Stromal cell of bone marrow (primary cell): ENCODE results near the gene CDC37.
A peak's percentile ranks its signal among the peaks of the same experiment; 100 is the strongest.

Experiments
- DNase-seq: peaks from one replicate; pipeline ENCODE4 v3.0.0-alpha.2; 2012; ENCODE audit warnings: low read depth

CDC37 gene

DNA sequence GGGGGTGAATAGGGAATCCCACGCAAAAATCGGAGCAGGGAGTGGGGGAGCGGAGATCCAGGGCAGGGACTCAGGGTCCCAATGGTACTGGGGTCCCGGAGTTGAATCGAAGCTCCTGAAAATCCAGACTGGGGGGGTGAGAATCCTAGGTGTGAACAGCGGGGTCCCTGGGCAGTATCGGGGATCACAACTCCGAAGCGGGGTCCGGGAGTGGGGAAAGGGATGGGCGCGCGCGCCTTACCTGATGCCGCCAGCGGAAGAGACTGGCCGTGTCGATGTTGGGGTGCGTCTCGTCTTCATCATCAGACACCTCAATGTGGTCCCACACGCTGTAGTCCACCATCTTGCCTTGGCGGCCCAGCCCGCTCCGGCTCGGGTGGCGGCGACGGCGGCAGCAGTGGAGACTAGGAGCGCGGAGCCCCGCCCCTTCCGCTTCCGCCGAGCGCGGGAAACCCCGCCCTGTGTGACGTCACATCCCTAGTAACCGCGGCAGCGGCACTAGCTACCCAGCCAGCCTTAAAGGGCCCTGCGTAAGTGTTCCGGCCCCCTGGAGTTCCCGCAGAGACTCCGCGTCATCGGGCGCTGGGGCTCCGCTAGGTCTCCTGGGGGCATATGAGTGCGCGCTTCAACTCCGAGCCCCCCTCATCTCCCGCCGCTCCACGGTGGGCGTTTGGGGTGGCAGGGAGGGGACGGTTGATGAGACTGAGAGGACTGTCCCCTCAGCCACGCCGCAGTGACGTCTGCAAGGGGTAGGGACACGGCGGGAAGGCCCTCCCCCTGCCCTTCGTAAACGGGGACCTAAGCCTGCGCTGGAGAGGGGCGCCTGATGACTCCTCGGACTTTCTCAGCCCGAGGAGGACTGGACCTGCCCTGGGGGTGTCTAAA is at the start of gene CDC37:
CDC37 (minus strand) TSS at position 406 of the 885 bp plus-strand sequence; CDS start at position 343, 63 bp downstream.
- DNase-seq, result peak; percentile 90

DNA sequence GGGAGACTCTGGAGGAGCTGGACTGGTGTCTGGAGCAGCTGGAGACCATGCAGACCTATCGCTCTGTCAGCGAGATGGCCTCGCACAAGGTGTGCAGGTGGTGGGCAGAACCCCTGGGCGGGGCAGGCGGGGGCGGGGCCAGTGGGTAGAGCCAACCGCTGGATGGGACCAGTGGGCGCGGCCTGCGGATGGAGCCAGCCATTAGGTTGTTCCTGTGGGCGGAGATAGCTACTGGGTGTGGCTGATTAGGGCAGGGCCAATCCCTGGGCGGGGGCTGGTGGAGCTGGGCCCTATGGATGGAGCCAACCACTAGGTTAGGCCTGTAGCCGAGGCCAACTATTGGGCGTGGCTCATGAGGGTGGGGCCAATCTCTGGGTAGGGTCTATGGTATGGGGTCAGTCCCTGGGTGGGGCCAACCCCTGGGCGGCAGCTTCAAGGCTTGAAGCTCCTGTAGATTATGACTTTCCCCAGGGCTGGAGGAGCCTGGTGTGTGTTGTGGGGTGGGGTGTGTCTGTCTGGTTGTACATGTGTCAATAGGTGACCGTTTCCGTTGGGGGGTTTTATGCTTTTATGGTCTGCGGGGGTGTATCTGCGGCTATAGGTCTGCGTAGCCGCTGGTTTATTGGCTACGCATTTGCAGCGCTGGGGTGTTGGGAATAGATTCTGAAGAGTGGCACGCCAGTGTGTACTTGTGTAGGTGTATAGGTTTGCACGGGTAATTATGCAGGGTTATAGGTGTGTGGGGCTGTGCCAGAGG is 47.7 kb upstream of the CDC37 start:
- DNase-seq, result no peak

DNA sequence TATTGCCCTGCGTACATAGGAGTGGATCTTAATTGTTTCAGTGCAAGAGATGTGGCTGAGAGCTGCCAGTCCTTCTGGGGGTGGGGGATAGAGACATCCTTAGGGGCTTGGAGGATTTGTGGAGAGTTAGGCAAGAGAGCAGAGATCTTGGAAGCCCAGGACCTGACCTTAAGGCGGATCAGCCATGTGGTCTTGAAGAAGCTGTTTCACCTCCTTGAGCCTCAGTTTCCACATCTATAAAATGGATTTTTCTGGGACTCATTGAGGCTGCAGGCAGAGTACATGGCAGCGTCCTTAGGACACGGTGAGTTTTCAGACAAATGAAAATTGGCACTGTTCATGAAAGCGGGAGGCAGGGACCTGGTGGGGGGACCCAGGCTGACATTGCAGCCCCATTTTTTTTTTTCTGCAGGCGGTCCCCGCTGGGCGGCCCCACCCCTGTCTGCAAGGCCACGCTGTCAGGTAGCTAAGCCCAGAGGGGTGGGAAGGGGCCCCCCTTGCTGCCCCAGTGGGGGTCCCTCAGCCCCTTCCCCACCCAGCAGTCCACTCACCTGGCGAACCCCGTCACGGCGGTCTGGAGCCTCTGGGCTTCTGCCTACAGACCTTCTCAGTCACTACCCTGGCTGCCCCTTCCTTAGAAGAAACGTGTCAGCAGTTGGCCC is 47.0 kb upstream of the CDC37 start:
- no peak for DNase-seq

DNA sequence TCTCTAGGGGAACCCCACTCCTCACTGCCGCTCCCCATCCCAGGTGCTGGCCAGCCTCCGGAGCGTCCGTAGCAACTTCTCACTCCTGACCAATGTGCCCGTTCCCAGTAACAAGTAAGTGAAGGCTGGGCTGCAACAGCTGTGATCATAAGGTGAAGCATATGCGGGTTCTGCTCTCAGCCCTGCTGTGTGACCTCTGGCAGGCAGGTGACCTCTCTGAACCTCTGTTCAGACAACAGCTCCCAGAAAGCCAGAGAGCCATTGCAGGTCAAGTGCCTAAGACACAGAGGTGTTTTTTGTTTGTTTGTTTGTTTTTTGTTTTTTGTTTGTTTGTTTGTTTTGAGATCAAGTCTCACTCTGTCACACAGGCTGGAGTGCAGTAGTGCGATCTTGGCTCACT is 45.7 kb upstream of the CDC37 start:
- no peak for DNase-seq

DNA sequence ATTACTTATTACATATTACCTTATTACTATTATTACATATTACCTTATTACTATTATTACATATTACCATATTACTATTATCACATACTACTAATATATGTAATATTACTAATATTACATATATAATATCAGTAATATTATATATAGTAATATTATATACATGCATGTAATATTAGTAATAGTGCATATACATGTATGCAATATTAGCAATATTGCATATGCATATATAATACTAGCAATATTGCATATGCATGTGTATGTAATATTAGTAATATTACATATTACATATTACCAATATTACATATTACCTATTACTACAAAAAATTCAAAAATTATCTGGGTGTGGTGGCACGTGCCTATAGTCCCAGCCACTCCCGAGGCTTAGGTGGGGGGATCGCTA is 39.4 kb upstream of the CDC37 start:
- DNase-seq, result no peak

DNA sequence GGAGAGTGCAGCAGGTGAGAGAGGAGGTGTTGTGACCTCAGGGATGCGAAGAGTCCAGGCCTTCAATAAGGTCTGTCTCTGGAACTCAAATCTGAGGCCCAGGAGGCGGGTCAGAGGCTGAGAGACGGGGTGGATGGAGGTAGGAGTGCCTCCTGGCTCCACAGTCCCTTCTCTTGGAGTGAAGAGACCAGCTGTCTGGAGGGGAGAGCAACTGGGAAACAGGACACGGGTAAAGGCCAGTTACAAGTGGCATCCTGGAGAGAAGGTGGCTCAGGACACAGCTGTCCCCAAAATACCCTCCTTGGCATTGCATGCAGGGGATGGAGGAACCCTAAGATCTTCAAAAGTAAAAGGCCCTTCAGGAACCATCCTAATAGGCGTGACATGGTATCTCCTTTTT is 36.2 kb upstream of the CDC37 start:
- DNase-seq, result no peak

DNA sequence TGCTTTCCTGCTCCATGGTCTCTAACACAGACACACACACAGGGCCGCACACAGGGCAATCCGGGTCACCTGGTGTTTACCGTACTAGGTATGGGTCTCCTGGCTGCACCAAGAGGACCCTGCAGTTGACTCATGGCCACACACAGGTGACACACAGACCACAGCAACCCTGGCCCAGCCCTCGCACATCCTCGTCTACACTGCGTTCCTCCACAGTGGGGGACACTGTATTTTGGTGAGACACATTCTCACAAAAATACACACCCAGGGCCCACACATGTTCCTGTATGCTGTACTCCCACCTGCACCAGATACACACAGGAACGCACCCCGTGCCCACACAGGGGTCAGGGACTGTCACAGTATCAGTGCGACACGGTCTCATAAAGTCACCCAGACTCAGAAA is 29.8 kb upstream of the CDC37 start:
- no peak for DNase-seq

DNA sequence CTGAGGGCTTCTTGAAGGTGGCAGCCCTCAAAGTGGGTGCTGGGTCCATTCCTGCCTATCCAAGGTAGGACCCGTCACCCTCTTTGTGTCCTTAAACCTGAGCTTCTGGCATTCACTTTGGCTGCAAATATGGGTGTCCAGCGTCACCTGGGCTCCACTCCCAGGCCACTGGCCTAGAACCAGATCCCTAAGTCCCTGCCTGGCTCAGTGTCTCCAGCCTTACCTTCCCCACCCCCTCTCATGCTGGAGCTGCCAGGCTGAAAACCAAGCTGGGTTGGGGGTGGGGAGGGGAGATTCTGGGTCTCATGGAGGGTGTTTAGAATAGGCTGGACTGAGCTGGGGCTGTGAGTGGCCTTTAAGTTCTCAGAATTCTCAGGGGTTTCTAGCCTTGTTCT is 29.4 kb upstream of the CDC37 start:
- no peak for DNase-seq

DNA sequence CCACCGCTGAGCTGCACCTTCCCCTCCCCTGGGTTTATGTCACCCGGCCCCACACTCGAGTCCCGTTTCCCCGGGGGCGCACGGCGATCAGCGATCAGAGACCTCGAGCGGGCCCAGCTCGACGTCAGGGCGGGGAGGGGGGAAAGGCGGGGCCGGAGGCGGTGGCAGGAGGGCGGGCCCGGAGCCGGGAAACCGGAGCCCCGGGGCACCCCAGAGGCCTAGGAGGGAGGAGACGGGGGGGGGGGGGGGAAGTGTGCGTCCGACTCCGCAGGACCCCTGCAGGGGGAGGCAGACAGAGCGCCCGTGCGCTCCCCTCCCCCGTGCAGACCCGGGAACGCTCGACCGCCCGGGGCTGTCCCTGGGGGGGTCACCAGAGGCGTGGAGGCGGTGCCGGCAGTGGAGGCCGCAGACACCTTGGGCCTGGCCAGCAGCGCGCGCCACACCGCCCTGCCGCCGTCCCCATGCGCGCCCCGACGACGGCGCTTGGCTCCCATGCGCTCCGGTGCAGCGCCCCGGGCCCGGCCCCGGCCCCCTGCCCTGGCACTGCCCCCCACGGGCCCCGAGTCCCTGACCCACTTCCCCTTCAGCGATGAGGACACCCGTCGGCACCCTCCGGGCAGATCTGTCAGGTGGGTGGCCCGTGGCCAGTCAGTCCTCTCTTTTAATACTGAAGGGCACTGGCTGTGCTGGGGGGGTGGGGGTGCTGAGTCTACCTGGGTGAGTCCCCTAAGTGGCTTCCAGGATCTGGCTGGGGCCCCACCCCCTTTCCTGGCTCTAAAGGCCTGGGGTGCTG is 28.8 kb upstream of the CDC37 start:
- no peak for DNase-seq

DNA sequence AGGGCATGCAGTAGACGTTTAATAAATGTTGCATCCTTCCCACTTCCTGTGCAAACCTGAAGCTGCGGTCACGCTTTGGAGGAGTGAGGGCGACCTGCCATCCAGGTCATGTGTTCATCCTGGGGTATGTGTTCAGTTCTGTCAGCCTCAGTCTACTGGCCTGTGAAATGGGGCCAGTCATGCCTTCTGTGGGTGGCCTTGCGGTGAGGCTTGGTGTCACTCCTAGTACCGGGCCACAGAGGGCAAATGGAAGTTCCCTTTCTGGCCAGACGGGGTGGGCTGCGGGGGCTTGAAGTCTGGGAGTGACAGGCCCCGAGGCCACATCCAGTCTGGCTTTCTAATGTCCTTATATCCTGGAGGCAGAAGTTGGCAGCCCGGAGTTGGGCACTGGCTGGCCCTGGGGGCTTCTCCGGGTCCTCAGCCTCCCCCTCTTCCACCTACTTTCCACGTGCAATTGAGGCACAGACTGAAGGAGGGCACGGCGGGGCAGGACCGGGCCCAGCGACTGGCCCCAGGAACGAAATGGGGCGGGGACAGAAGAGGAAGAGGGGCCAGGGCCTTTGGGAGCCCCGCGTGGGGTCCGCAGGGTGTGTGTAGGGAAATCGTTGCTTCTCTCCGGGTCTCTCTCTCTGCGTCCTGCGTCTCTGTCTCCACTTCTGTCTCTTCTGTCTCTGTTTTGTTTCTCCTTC is 28.1 kb upstream of the CDC37 start:
- DNase-seq, result no peak

DNA sequence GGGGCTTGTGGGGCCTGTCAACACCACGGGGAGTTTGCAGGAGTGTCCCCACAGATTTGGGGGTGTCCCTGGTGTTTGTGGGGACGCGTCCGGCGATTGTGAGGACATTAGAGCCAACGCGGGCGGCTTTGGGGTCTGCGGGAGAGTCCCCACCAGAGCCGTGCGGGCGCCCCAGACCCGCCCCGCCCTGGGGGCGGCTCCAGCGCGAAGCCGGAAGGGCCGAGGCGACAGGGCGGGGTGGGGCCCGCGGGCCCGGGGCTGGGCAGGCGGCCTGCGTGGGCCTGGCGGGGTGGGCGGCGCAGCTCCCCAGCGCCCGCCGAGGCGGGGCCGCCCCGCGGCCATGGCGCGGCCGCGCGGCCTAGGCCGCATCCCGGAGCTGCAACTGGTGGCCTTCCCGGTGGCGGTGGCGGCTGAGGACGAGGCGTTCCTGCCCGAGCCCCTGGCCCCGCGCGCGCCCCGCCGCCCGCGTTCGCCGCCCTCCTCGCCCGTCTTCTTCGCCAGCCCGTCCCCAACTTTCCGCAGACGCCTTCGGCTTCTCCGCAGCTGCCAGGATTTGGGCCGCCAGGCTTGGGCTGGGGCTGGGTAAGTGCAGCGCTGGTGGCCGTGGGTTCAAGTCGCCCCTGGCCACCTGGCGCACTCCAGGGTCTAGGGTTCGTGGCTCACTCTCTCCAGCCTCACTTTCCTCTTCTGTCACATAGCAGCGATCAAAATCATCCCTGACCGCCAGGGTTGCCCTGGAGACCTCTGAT is 27.3 kb upstream of the CDC37 start:
- no peak for DNase-seq

DNA sequence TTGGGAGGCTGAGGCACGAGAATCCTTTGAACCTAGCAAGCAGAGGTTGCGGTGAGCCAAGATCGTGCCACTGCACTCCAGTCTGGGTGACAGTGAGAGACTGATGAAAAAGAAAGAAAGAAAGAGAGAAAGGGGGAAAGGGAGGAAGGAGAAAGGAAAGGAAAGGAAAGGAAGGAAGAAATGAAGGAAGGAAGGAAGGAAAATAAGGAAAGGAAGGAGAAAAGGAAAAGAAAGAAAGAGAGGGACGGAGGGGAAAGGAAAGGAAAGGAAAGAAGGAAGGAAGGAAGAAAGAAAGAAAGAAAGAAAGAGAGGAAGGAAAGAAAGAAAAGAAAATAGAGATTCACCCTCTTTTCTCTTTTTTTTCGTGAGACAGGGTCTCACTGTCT is 25.6 kb upstream of the CDC37 start:
- no peak for DNase-seq

DNA sequence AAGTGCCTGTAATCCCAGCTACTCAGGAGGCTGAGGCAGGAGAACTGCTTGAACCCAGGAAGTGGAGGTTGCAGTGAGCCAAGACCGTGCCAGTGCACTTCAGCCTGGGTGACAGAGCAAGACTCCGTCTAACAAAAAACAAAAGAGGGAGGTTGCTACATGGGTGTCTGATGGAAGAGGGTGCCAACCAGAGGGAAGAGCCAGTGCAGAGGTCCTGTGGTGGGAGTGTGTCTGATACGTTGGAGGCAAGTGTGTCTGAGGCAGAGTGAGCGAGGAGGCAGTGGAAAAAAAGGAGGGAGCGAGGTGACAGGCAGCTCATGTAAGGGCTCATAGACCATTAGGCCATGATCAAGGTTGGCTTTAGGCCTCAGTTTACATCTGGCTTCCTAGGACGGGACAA is 23.8 kb upstream of the CDC37 start:
- no peak for DNase-seq

DNA sequence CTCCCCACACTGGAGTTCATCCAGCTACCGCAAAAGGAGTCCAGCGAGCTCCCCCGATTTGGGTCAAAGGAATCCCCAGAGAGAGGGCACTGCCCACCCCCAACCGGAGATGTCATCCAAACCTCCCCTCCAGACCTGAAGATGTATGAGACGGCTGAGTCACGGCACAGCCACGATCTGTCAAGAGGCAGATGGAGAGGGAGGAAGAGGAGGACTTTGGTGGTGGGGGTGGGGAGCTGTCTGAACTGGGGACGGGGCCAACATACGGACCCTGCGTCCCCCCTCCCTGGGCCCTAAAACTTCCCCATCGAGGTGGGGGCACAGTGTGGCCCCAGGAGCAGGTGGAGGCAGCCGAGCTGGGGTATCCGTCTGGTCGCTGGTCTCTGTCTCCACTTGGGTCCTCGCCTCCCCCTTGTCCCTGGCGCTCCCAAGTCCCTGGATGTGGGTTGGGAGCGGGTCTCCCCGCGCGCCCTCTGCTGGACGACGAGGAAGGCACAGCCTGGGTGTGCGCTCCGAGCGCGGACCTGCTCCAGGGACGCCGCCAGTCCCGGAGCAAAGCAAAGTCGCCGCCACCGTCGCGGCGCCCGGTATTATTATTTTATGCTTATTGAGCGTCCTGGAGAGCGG is 20.8 kb upstream of the CDC37 start:
- DNase-seq, result no peak

DNA sequence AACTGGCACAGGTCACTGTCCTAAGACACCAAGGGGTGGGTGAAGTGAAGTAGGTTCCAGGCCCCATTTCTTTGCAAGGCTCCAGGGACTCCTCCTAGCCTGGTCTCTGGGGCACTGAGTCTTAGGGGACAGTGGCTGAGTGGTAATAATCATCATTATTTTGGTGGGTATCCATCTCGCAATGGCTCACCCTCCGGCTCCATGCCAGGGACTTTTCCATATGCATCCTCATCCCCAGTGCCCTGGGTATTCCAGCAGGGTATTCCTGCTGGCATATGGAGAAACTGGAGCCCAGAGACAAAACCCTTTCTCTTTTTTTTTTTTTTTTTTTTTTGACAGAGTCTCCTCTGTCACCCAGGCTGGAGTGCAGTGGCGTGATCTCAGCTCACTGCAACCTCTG is 19.5 kb upstream of the CDC37 start:
- DNase-seq, result no peak

DNA sequence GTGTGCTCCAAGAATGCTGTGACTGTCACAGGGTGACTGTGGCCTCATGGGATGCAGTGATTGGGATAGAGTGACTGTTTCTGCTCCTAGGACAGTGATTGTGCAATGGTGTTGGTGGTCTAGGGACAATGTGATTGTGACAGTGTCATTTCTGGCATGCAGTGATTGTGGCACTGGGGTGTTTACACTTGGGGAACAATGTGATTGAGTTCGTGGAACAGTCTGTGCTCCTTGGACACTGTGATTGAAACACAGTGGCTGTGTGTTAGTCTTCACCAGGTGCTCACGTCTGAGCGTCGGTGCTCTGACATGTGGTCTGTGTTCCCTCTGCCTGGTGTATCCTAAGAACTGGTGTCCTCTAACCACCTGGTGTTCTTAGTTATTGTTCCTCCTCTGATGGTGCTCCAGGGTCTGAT is 18.7 kb upstream of the CDC37 start:
- no peak for DNase-seq

DNA sequence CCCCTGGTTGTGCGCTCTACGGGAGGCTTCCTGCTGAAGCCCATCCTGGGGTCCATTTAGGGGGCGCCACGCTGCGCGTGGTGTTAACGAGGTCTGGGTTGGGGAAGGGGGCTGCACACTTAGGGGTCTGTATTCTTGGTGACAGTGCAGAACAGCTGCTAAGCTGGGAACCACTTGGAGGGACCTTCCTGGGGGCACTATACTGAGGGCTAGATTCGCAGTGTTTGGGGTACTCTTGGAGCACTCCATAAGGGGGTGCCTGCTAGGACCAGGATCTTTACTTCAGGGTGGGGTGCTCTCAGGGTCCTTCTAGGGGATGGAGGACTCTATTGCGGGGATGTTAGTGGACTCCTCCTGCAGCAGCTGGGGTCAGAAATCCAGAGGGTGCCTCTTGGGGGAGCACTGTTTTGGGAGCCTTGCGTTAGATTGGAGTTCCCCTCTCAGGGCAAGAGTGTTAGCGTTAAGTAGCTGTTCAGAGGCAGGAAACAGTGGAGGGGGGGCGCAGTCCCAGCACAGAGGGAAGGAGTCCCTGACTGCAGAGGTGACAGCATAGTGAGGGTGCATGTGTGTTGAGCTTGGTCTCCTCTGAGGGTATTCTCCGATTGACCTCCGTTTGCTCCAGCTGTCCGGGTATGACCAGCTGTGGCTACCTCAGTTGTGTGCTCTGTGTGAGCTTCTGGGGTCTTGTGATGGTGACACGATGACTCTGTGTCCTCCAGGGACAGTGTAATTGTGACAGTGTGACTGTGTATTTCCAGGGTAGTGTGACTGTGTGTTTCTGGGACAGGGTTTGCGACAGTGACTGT is 18.1 kb upstream of the CDC37 start:
- DNase-seq, result no peak

DNA sequence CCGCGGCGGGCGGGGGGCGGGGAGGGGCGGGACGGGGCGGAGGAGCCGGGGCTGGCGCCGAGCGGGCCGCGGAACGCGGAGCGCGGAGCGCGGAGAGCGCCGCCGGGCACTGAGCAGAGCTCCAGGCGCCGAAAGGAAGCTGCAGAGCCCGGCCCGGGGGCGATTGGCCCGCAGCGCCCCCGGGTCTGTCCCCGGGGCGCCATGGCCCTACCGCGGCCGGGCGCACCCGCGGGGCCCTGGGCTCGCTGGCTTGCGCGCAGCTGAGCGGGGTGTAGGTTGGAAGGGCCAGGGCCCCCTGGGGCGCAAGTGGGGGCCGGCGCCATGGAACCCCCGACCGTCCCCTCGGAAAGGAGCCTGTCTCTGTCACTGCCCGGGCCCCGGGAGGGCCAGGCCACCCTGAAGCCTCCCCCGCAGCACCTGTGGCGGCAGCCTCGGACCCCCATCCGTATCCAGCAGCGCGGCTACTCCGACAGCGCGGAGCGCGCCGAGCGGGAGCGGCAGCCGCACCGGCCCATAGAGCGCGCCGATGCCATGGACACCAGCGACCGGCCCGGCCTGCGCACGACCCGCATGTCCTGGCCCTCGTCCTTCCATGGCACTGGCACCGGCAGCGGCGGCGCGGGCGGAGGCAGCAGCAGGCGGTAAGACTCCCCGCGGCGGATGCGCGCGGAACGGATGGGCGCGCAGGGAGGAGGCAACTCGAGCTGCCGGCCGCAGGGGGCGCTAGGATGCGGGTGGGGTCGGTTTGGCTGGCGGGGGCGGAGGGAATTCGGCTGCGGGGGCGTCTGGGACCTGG is 17.3 kb upstream of the CDC37 start, which contains the start of gene PDE4A:
PDE4A (plus strand) TSS at position 95 of the 796 bp plus-strand sequence; CDS start at position 322, 227 bp downstream.
- DNase-seq, result no peak
